Epithelial cell of esophagus (primary cell): ENCODE measurements around the gene AKT3.

Experiments
- DNase-seq: peaks from one replicate; pipeline ENCODE4 v3.0.0; 2010; ENCODE audit warnings: low read depth
- H3K4me3 ChIP-seq: 2 replicates; pipeline ENCODE4 v1.5.1; 2011; ENCODE audit warnings: mild to moderate bottlenecking, low read length, control low read depth
- TF ChIP-seq, protein P1 (sequence below): IDR thresholded peaks from 2 replicates; pipeline ENCODE4 v1.5.1; 2011; ENCODE audit warnings: low read depth, mild to moderate bottlenecking, low read length, control low read depth, inconsistent platforms; ENCODE audit not compliant: insufficient read depth; ENCODE audit errors: missing control alignments

The AKT3 gene

DNA sequence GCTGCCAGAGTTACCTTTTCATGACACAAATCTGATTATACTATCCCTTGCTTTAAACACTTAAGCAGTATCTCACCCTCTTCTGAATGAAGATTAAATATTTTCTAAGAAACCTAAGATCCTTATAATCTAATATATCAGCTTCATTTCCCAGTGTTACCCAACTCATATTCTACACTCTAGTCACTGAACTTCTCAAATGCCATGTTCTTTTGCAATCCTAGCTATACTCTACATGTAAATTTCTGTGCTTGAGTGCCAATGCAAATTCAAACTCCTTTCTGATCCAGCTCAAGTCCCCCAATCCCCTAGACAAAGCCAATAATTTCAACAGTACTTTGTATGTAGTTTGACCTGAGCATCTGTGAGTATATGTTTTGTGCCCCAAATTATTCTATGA lies 300.3 kb downstream of the AKT3 start:
- H3K4me3 ChIP-seq: no peak overlapping the region
- DNase-seq: peak; percentile 7
- TF ChIP-seq, protein P1, sequence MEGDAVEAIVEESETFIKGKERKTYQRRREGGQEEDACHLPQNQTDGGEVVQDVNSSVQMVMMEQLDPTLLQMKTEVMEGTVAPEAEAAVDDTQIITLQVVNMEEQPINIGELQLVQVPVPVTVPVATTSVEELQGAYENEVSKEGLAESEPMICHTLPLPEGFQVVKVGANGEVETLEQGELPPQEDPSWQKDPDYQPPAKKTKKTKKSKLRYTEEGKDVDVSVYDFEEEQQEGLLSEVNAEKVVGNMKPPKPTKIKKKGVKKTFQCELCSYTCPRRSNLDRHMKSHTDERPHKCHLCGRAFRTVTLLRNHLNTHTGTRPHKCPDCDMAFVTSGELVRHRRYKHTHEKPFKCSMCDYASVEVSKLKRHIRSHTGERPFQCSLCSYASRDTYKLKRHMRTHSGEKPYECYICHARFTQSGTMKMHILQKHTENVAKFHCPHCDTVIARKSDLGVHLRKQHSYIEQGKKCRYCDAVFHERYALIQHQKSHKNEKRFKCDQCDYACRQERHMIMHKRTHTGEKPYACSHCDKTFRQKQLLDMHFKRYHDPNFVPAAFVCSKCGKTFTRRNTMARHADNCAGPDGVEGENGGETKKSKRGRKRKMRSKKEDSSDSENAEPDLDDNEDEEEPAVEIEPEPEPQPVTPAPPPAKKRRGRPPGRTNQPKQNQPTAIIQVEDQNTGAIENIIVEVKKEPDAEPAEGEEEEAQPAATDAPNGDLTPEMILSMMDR: no peak

DNA sequence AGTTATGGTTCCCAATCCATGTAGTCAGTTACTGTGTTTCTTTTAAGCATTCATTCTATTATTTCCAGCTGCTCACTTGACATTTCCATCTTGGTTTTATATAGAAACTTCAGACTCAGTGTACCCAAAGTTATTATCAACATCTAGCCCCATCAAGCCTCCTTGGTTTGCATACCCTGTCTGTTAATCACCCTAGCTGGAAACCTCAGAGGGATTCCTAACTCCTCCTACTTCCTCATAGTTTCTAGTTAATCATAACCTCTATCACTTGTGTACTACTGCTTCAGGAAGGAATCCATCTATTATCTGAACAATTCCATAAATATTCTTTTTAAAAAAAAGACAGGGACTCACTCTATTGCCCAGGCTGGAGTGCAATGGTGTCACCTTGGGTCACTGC lies 300.9 kb downstream of the AKT3 start:
- TF ChIP-seq, protein P1: no peak
- DNase-seq: peak; percentile 77
- H3K4me3 ChIP-seq: no peak overlapping the region

DNA sequence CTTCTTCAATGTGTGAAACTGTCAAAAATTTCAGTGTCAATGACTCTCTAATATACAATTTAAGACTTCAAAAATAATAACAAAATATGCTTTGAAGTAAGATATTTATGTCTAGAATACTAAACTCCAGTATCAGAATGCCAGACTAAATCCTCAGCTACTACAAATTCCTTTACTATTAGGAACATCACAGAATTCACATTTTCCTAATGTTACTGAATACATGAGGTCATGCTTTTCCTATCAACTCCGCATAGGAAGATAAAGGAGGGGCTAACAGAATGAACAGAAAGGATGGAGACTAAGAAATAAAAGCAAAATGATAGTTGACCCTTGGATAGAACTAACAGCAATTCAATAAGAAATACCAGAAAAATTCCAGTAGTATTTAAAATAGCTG lies 301.5 kb downstream of the AKT3 start:
- no peak for DNase-seq
- no peak overlapping the region for H3K4me3 ChIP-seq
- TF ChIP-seq, protein P1: no peak

DNA sequence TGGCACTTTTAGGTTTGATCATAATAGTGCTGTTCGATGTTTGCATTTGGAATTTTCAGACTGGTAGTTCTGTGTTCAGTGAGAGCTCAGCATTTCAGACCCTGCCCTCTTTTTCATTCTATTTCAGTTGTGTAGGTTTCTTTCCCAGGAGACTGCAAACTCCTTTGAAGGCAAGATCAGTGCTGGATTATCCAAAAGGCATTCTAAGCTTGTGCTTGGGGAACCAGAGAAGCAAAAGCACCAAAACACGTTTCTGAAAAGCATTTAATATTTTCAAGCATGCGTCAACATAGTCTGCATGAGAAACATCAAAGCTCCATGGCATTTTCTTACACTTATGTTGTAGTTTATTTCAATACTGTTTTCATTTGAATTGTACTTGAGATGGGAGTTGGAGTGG lies 302.2 kb downstream of the AKT3 start:
- no peak for DNase-seq
- H3K4me3 ChIP-seq: no peak overlapping the region
- TF ChIP-seq, protein P1: no peak

DNA sequence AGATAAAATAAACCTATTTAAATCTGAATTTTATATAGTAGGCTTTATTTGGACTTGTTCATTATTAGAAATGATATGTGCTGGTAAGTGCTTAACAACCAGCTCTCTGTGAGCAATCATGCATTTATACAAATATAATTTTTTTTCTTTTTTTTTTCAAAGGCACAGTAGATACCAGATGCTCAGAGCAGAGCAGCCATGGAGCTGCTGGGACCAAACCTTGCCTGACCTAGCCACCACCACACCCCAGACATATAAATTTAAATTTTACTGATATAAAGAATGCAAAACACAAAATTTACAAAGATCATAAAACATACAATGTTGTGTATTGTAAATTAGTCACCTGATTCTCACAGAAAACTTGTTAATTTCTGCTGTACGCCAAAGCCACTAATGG lies 303.6 kb downstream of the AKT3 start:
- TF ChIP-seq, protein P1: no peak
- DNase-seq: no peak
- H3K4me3 ChIP-seq: no peak overlapping the region

DNA sequence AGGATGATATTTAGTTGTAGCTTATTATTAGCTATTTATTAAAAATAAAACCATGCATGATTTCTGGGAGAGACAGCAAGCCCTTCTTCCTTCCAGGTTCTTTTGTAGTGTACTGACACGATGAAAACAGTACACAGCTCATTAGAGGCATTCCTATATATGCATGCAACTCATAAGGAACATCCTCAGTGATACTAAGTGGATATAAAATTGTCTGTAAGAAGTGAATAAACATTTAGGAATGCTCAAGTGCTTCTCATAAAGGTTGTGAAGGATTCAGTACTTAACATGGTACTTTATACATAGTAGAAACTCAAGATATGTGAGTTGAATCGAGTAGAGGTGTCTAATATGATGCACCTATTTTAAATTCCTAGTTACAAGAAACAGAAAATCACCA lies 306.5 kb downstream of the AKT3 start:
- TF ChIP-seq, protein P1: no peak
- H3K4me3 ChIP-seq: no peak overlapping the region

DNA sequence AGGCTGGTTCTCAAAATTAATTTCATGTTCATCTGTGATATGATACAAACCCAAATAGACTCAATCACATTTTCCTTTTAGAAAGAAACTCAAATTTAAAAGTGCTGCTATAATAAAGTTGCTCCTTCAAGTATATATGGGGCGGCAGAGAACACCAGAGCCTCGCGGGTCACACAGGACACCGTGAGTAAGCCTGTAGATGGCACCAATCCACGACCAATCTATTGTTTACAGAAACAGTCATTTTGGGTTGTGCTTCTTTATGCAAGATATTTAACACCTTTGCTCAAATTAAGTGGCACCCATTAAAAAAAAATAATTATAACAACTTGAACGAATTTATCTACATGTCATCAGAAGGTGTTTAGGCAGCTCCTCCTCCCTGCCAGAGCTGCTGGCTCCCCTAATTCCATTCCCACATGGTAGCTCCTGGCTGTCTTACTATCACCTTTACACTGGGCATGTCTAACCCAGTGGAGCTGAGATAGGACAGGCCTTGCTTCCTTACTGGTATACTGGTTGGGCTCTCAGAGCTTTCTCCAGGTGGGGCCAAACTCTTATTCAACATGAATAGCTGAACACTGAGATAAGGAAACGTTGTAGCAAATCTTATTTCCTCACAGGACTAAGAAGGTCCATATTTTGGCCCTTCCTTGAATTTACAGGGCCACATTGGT lies 307.2 kb downstream of the AKT3 start:
- DNase-seq: peak; percentile 18
- TF ChIP-seq, protein P1: no peak
- H3K4me3 ChIP-seq: no peak overlapping the region

More for the DNA sequence above, 306.5 kb downstream of the AKT3 start:
- no peak for DNase-seq
